GM21825 (cell line): ENCODE results near the gene CAMK2B.

Experiments
- ATAC-seq: cut with Tn5 transposase; IDR thresholded peaks from one replicate; pipeline ENCODE4 v1.9.1; 2021; ENCODE audit warnings: mild to moderate bottlenecking, moderate library complexity; ENCODE audit not compliant: unreplicated experiment

Gene CAMK2B

GRCh38 chr7:44275957-44276570, 49.3 kb downstream of the CAMK2B start:
- no peak for ATAC-seq

- no peak for ATAC-seq
Measured at GRCh38 chr7:44275146-44275545, 50.2 kb downstream of the CAMK2B start.

GRCh38 chr7:44274623-44274975, 50.8 kb downstream of the CAMK2B start:
- ATAC-seq, result no peak

GRCh38 chr7:44273681-44274622, 51.4 kb downstream of the CAMK2B start:
- no peak for ATAC-seq

- no peak for ATAC-seq
Measured at GRCh38 chr7:44272981-44273380, 52.4 kb downstream of the CAMK2B start.

- ATAC-seq, result no peak
Measured at GRCh38 chr7:44272456-44272855, 52.9 kb downstream of the CAMK2B start.

GRCh38 chr7:44269943-44270493, 55.4 kb downstream of the CAMK2B start:
- no peak for ATAC-seq

- no peak for ATAC-seq
Measured at GRCh38 chr7:44269417-44269816, 56.0 kb downstream of the CAMK2B start.

- ATAC-seq, result no peak
Measured at GRCh38 chr7:44268671-44269070, 56.7 kb downstream of the CAMK2B start.

- ATAC-seq, result no peak
Measured at GRCh38 chr7:44267719-44268421, 57.5 kb downstream of the CAMK2B start.

GRCh38 chr7:44267178-44267577, 58.2 kb downstream of the CAMK2B start:
- no peak for ATAC-seq

GRCh38 chr7:44266526-44266925, 58.9 kb downstream of the CAMK2B start:
- no peak for ATAC-seq

- ATAC-seq, result no peak
Measured at GRCh38 chr7:44265728-44266127, 59.7 kb downstream of the CAMK2B start.

- ATAC-seq, result no peak
Measured at GRCh38 chr7:44264221-44264931, 61.0 kb downstream of the CAMK2B start.

GRCh38 chr7:44263326-44264082, 61.9 kb downstream of the CAMK2B start:
- no peak for ATAC-seq

- ATAC-seq, result no peak
Measured at GRCh38 chr7:44262031-44262430, 63.4 kb downstream of the CAMK2B start.

- no peak for ATAC-seq
Measured at GRCh38 chr7:44261240-44261639, 64.2 kb downstream of the CAMK2B start.

- no peak for ATAC-seq
Measured at GRCh38 chr7:44259547-44260457, 65.6 kb downstream of the CAMK2B start.
